Spleen (tissue), 11 donors: Measurements from ENCODE around the gene DGKE. TPM values are rescaled to one million over a fixed set of nuclear protein-coding genes. Genes with fewer than 3 reads are reported as not detected.
A peak's percentile ranks its signal among the peaks of the same experiment; 100 is the strongest.

Source experiments
- DNase-seq: peaks from one replicate; pipeline ENCODE4 v3.0.0-alpha.2; 2020
- H3K27ac ChIP-seq, 8 donors: fragments of 200-600 bp; sonication (generic) in 7 of 8; 1 replicate in 4 of 8; 2 replicates in 4 of 8; pipeline versions ENCODE4 v1.5.0 to v1.8.0; 2016 to 2021; ENCODE audit warnings: inconsistent platforms in 4 of 8, mild to moderate bottlenecking in 4 of 8, moderate library complexity in 1 of 8
- H3K27me3 ChIP-seq, 7 donors: fragments of 200-600 bp; sonication (generic) in 6 of 7; replicated peaks in 1 of 7; 1 replicate in 4 of 7; 2 replicates in 3 of 7; pipeline versions ENCODE4 v1.5.0 to v1.8.0; 2016 to 2021; ENCODE audit warnings: inconsistent platforms in 3 of 7, mild to moderate bottlenecking in 1 of 7
- H3K36me3 ChIP-seq, 6 donors: fragments of 200-600 bp; sonication (generic) in 5 of 6; 1 replicate in 4 of 6; 2 replicates in 2 of 6; pipeline versions ENCODE4 v1.5.0 to v1.8.0; 2016 to 2021; ENCODE audit warnings: inconsistent platforms in 2 of 6
- H3K4me1 ChIP-seq, 6 donors: fragments of 200-600 bp; sonication (generic) in 5 of 6; 1 replicate in 3 of 6; 2 replicates in 3 of 6; pipeline versions ENCODE4 v1.5.0 to v1.8.0; 2016 to 2021; ENCODE audit warnings: inconsistent platforms in 3 of 6
- H3K4me3 ChIP-seq, 8 donors: fragments of 200-600 bp; sonication (generic) in 7 of 8; 1 replicate in 4 of 8; 2 replicates in 4 of 8; pipeline versions ENCODE4 v1.5.0 to v1.8.0; 2016 to 2021; ENCODE audit warnings: inconsistent platforms in 4 of 8, mild to moderate bottlenecking in 4 of 8, moderate library complexity in 2 of 8
- H3K9me3 ChIP-seq, 8 donors: fragments of 200-600 bp; sonication (generic) in 7 of 8; 1 replicate in 4 of 8; 2 replicates in 4 of 8; pipeline versions ENCODE4 v1.5.0 to v1.8.0; 2016 to 2021; ENCODE audit warnings: inconsistent platforms in 4 of 8
- CTCF ChIP-seq, 11 experiments: fragments of 200-600 bp in 7 of 11; fragments of 450-650 bp in 4 of 11; sonication (generic) in 4 of 11; IDR thresholded peaks in 8 of 11; conservative IDR thresholded peaks in 3 of 11; 1 replicate in 7 of 11; 2 replicates in 4 of 11; pipeline versions ENCODE4 v1.4.0 to v1.8.0; 2016 to 2021; ENCODE audit warnings: antibody characterized with exemption in 11 of 11, inconsistent platforms in 4 of 11, mild to moderate bottlenecking in 1 of 11
- POLR2A ChIP-seq, 3 donors: fragments of 450-650 bp; IDR thresholded peaks; one replicate each; pipeline ENCODE4 v1.5.1; 2017; ENCODE audit warnings: antibody characterized with exemption in 3 of 3, mild to moderate bottlenecking in 1 of 3
- POLR2AphosphoS5 ChIP-seq, 3 donors: sonication (generic); formaldehyde crosslinking; IDR thresholded peaks; one replicate each; pipeline ENCODE4 v1.5.1; 2017; ENCODE audit warnings: antibody characterized with exemption in 3 of 3
- WGBS, 5 donors: extraction: QIAGEN DNeasy Blood & Tissue Kit in 3 of 5; methylation state at CpG; one replicate each; pipeline versions ENCODE4 v1.1.5 to v1.1.7; 2013 to 2018; 5-methylcytosine and 5-hydroxymethylcytosine counted together
- intact Hi-C: fragments of 100-400 bp; cut with DNase I; formaldehyde crosslinking; loops from one replicate; pipeline ENCODE4 v1.15.0; 2023; ENCODE audit warnings: low total_unique reads
- polyA plus RNA-seq, 3 donors: library from polyadenylated mRNA; stranded (reverse); fragments of 200-250 nt; gene quantifications; one replicate each; pipeline ENCODE4 v1.2.1, GENCODE V29; 2013
- small RNA-seq, 4 donors: library from RNA; depleted of rRNA; stranded (forward); fragments of <200 nt; gene quantifications; one replicate each; pipeline ENCODE3, GENCODE V24; 2016
- total RNA-seq, 7 donors: library from RNA; depleted of rRNA in 3 of 7; stranded (reverse); fragments of >200 nt in 3 of 7; fragmentation: NEBNext Ultra II Directional in 4 of 7; extraction: Animal tissue kit (Norgen Biotek cat#: 25700) in 4 of 7; gene quantifications; one replicate each; pipeline versions ENCODE4 v1.1.0 to v1.2.1, GENCODE V29; 2016 to 2021
- donor health status: healthy with polysubstance abuse.
- donor health status: DM: no; HTN: no; CAD: no; lungs with moderate emphysema.
- donor health status: DM: no; HTN: no; CAD: no.
- donor health status: Bipolar disorder and iron deficiency.
- donor health status: healthy.
- donor health status: DM: no; HTN: no; CAD: no.
- donor health status: DM: yes; HTN: yes; CAD: no.

The DGKE gene
- total and polyA plus RNA-seq, 10 donors = 2.3 to 37.3 (median 22.2) TPM

DNA sequence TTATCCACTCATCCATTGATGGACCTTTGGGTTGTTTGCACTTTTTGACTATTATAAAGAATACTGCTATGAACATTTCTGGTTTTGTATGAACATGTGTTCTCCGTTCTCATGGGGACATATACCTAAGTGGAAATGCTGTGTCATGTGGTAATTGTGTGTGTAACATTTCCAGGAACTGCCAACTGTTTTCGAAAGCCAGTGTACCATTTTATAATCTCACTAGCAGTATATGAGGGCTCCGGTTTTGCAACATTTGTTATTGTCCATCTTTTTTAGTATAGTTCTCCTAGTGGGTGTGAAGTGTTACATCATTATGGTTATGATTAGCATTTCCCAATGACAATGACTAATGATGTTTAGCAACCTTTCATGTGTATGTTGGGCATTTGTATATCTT, 85.0 kb downstream of the DGKE start:
- peaks cover 6 to 37% (median 23%) of the 10 kb centered on the region in 6 donors for H3K4me1 ChIP-seq
- H3K4me3 ChIP-seq = peak overlapping the region in 1 of 8 donors; percentile 1
- H3K27me3 ChIP-seq = no peaks in the 10 kb centered on the region
- 46 to 79% (median 59%) methylated on average over 3 of the region's 3 CpGs for WGBS, 5 donors
- DNase-seq = no peak
- H3K9me3 ChIP-seq = peaks cover 0 to 12% (median 2%) of the 10 kb centered on the region in 8 donors
- H3K27ac ChIP-seq = peak overlapping the region in 7 of 8 donors; percentile 3 to 98 (median 63)
- intact Hi-C loops = no loop called here
- no peaks in the 10 kb centered on the region for H3K36me3 ChIP-seq
- TF ChIP-seq POLR2A (IDR thresholded peaks at IDR 0.05) (no peak), CTCF (IDR thresholded peaks at IDR 0.05 in 8 of 11, conservative IDR thresholded peaks at IDR 0.05 in 3 of 11) (peak in 1 of 11 experiments; percentile 13), POLR2AphosphoS5 (IDR thresholded peaks at IDR 0.05) (peak in 1 of 3 donors; percentile 34)

Small RNAs within 50 kb of the gene (small RNA-seq; reads per million reads assigned to genes)
- gene AC015912.2 (0 reads per million in 4 donors), gene RNU6-1158P (0 reads per million in 4 donors)

Other genes with a start within 250 kb of the DGKE start
- gene NOG, start 240.5 kb upstream of the DGKE start, total RNA-seq = 1 to 10 TPM in 1 of 7 donors, under 1 TPM in 3, not detected in 3; 0.43 to 1.3 (median 0.62) TPM
- under 1 TPM; 0.04 to 0.74 (median 0.35) TPM for gene NOG, start 240.5 kb upstream of the DGKE start, polyA plus RNA-seq
- 1 to 10 TPM; 2.4 to 6.0 (median 4.3) TPM for gene C17orf67, start 231 bp upstream of the DGKE start, total RNA-seq
- 10 to 100 TPM in 1 of 3 donors, 1 to 10 TPM in 2; 2.0 to 10.4 (median 6.9) TPM for gene C17orf67, start 231 bp upstream of the DGKE start, polyA plus RNA-seq
- gene TRIM25, start 79.9 kb downstream of the DGKE start, total RNA-seq = 100 to 1,000 TPM in 6 of 7 donors, 10 to 100 TPM in 1; 99.8 to 168 (median 139) TPM
- 10 to 100 TPM; 13.8 to 34.1 (median 15.0) TPM for gene TRIM25, start 79.9 kb downstream of the DGKE start, polyA plus RNA-seq
- 10 to 100 TPM; 11.9 to 22.7 (median 15.2) TPM for gene COIL, start 126.9 kb downstream of the DGKE start, total RNA-seq
- gene COIL, start 126.9 kb downstream of the DGKE start, polyA plus RNA-seq = 10 to 100 TPM; 10.0 to 12.6 (median 10.8) TPM
- 100 to 1,000 TPM in 4 of 7 donors, 10 to 100 TPM in 3; 74.4 to 127 (median 100) TPM for gene SCPEP1, start 144.0 kb downstream of the DGKE start, total RNA-seq
- 10 to 100 TPM; 75.1 to 95.4 (median 88.5) TPM for gene SCPEP1, start 144.0 kb downstream of the DGKE start, polyA plus RNA-seq